CD4-positive, alpha-beta T cell treated with Interleukin-17A for 1 hour (primary cell): ENCODE measurements around the gene RNPC3.

Source experiments
- DNase-seq: peaks from one replicate; pipeline ENCODE4 v3.0.0-alpha.2; 2020

The RNPC3 gene, protein sequence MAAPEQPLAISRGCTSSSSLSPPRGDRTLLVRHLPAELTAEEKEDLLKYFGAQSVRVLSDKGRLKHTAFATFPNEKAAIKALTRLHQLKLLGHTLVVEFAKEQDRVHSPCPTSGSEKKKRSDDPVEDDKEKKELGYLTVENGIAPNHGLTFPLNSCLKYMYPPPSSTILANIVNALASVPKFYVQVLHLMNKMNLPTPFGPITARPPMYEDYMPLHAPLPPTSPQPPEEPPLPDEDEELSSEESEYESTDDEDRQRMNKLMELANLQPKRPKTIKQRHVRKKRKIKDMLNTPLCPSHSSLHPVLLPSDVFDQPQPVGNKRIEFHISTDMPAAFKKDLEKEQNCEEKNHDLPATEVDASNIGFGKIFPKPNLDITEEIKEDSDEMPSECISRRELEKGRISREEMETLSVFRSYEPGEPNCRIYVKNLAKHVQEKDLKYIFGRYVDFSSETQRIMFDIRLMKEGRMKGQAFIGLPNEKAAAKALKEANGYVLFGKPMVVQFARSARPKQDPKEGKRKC

DNA sequence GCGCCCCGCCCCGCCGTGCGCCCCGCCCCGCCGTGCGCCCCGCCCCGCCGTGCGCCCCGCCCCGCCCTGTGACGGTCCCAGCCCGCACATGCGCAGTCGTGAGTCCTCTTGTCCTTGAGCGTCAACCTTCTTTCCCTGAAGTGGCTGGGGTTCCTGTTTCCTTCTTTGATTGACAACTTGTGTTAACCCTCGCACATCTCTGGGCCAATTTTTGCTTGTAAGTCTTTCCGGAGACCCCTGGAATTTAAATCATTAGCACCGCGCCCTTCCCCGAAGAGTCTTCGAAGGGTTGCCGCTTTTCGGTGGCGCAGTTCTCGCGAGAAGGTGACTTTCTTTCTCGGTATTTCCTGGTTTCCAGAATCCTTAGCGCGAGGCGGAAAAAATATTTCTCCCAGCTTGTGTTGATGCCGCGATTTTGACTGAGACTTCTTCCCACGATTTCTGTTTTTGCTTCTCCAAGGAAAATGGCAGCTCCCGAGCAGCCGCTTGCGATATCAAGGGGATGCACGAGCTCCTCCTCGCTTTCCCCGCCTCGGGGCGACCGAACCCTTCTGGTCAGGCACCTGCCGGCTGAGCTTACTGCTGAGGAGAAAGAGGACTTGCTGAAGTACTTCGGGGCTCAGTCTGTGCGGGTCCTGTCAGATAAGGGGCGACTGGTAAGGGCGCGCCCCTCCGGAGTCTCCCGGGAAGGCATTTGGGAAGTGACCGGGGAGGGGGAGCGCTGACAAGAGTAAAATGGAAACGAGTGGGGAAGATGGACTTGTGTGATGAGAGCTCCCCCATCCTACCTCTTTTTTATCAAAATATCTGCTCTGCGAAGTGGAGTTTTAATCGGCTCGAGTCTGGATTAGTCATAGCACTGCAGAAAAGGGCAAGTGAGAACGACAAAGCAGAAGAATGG, at the start of gene RNPC3:
TSS of gene RNPC3 (plus strand) at position 93 of the 901 bp plus-strand sequence. CDS start at position 465, 372 bp downstream.
- peak; percentile 89 for DNase-seq

DNA sequence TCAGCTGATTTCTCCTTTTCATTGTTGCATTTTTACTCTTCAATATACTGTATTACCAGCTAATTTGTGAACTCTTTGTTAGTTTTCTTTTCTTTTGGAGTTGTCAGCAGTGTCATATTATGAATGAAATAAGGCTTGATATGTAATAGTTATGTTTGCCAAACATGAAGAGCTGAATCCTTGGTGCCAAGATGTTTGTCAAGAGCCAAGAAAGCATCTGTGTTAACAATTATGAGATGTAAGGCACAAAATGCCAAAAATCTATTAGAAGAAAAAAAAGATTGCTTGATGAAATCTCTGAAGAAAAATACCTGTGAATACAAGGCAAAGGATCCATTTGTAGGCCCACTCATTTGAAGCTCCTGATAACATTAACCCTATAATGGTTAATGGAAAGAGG, 48.4 kb upstream of the RNPC3 start:
- no peak for DNase-seq

DNA sequence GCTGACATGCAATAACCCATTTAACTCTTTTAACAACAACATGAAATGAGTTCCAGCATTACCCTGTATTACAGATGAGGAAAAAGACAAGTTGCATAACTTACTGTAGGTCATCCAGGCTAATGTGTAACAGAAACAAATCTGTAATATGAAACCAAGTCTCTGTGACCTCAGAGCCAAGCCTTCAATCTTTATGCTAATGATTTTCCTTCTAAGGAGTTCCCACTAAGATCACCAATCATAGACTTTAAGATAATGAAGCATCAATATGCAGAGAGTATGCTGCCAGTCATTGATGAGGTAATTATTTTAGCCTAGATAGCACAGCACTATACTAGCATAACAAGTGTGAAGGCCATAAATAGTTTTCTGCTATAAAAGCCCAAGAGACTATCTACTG, 35.6 kb upstream of the RNPC3 start:
- DNase-seq = no peak

DNA sequence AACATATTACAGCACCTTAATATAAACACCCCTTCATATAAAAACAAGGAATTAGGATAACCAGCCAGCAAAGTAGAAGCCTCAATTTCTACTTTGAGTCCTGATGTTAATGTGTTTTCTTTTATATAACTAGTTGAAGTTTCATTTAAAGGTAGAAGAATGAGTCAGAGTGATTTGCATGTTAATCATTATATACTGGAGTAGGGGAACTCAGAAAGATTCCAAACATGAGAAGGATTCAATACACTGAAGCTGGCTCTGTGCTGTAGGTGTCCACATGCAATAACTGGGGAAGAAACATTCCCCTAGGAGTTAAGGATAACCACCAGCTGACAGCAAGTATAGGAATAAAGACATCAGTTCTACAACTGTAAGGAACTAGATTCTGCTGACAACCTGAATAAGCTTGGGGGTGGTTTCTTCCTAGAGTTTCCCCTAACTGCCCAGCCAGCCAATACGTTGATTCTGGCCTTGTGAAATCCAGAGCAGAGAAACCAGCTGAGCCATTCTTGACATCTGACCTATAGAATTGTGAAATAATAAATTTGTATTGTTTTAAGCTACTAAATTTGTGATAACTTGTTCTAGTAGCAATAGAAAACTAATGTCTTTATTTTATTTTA, 33.4 kb upstream of the RNPC3 start:
- no peak for DNase-seq

DNA sequence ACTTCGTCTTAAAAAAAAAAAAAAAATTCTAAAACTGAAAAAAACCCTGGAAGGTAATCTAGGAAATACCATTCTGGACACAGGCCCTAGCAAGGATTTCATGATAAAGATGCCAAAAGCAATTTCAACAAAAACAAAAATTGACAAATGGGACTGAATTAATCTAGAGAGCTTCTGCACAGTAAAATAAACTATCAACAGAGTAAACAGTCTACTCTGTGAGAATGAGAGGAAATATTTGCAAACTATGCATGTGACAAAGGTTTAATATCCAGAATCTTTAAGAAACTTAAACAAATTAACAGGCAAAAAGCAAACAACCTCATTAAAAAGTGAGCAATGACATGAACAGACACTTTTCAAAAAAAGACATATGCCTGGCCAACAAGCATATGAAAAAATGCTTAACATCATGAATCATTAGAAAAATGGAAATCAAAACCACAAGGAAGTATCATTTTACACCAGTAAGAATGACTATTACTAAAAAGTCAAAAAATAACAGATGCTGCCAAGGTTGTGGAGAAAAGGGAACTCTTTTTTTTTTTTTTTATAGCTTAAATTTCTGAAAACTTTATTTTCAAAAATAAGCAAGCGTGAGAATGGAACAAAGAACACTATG, 29.4 kb upstream of the RNPC3 start:
- DNase-seq = no peak

DNA sequence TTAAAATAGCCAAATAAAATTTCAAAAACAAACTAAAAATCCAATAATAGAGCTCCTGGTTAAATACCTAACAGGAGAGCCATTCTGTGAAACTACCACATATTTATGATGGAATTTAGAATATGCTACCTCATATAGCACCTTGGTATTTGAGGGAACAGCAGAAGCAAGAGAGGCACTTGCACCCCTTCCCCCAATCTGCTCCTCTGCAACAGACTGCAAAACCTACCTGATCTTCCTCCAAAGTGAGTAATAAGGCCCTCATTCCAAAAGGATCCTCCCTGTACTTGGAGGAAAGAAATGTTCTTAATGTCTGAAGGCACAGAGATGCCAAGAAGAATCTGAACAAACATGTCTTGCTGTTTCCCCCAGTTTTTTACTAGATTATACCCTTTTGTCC, 28.1 kb upstream of the RNPC3 start:
- no peak for DNase-seq

DNA sequence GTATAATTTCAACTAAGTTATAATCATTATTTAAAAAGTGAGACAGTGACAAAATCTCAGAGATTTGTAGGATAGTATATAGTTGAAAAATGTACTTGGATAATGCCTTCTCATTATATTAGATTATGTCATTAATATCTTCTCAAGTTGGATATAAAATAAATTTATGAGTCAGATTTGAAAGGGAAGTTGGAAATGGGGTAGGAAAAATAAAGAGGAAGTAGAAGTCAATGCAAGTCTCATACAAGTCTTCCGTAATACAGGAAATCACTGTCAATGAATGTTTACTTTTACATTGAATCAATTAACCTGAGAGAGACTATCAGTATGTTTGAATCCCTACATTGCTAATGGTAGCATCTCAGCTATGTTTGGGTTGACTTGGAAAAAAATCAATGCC, 16.2 kb upstream of the RNPC3 start:
- no peak for DNase-seq

DNA sequence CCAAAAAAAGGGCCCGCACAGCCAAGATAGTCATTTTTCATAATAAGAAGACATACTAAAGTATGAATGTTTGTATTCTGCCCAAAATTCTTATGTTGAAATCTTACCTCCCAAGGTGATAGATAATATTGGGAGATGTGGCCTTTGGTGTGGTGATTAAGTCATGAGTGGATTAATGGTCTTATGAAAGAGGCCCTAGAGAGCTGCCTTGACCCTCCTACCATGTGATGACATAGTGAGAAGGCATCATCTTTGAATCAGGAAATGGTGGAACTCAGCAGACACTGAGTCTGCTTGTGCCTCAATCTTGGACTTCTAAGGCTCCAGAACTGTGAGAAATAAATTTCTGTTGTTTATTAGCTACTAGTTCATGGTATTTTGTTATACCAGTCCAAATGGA, 11.8 kb upstream of the RNPC3 start:
- DNase-seq = no peak

DNA sequence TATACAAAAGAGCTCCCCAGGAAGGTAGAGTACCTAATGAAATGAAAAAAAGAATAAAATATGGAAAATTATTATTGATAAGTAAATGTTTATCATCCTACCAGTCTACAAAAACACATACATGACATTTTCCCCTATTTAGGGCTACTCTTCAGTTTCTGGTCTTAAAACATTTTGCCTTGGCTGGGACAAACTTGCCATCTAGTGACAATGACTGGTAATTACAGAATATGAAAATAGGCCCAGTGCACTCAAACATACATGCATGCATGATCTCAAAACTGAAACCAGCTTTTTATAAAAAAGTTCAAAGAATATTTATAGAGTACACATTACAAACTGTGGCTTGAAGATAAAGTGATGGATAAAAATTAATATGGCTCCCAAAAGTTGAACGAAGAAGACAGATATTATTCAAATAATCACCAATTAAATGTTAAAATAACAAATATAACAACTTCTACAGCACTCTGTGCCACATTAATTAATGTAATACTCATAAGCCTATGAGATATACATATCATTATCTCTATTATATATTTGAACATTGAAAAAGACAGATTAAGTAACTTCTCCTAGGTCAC, 10.5 kb upstream of the RNPC3 start:
- DNase-seq = peak; percentile 72

DNA sequence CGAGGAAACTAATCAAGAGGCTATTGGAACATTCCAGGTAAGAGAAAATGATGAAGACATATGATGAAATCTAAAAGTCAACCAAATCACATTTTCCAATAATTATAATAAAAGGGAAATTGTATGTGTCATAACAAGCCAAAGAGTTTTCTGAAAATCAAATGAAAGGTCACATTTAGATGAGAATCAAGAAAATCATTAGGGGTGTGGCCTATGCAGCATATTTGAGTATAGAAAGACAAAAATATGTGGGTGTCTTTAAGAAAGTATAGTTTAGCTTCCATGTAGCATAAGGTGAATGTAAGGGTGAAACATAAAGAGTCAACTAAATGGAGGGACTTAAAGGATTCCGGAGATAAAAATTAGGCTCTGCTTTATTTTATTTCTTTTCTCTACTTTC, 9.2 kb upstream of the RNPC3 start:
- DNase-seq = no peak

DNA sequence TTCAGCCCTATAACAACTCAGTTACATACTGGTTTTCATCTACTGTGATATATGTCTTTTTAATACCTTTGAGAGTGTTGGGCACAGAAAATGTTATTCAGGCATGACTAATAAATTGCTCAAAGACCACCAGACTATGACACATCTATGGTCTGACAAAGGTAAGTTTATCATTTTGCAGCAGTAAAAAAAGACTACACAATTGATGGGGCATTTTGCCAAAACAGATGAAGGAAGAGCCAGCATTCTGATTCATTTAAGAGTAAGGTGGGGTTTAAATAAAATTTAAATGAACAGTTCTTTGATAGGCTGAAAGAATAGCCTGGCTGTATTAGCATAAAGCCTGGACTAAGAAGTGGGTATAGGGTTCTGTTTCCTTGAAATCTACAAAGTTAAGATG, 8.8 kb upstream of the RNPC3 start:
- DNase-seq = no peak

DNA sequence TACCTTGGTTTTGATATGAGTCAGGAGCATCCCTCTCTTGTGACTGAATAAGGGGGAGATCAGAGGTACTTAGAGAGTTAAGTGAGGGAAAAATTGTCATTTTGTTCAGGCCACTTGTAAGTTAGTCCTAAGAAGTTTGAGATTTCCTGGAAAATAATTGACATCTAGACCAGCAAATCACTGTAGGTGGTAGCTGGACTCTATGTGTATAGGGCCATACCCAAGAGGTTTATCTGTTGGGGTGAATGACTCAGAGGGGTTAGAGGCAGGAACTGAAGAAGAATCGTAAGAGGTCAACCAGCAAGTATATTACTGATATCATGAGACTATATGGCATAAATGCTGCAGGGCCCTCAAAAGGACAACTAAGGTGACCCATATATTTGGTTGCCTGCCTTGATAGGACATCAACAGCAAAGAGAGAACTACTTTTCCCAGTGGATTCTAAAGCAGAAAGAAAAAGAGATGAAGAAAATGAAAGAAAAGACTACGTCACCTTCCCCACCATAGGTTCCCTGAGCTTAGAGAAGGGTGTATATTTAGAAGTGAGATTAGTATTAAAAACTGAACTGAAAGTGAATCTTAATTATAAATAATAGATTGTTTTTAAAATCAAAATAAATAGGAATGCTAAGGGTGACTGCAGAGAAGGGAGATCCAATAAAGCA, 8.0 kb upstream of the RNPC3 start:
- no peak for DNase-seq

DNA sequence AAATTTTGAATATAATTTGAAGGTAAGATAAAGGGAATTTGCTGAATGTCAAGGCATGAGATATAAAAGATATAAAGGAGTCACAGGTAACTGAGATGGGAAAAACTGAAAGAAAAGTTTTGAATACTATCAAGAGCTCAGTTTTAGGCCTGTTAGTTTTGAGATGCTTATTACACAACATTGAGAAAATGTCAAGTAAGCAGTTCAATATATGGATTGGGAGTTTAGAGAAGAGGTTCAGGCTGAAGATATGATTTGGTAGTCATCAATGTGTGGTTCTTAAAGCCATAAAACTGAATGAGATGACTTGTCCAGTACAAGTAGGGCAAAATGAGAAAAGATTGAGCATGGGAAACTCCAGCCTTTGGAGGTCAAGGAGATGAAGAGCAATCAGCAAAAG, 4.7 kb upstream of the RNPC3 start:
- no peak for DNase-seq

DNA sequence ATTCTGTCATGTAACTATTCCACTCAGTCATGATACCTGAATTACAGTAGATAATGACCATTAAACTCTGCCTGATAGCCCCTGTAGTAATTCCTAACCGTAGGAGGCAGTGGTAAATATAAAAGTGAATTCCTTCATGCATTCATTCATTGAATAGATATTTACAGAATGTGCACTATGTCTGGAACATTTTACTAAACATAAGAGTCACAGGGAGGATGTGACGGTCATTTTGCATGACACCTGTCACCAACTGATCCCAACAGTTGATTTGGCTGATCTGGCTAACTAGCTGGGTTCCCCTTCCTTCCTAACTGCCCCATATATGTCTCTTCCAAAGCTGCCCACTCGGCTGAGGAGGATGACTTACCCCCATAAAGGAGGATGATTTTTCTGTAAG, 2.2 kb upstream of the RNPC3 start:
- DNase-seq = no peak

DNA sequence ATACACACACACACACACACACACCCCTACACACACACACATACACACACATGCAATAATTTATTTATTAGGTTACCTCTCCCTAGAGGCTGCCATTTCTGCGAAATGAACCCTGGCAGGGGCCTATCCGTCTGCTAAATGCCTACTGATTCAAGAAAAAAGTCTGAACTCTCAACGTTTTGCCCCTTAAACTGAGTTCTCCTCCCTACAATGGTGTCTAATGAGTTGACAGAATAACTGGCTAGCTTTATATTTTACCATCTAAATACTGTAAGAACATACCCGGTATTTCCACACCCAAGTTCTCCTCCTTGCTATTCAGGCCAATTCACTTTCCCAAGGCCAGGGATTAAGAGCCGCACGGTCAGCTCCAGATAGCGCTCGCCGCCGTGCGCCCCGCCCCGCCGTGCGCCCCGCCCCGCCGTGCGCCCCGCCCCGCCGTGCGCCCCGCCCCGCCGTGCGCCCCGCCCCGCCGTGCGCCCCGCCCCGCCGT, 339 bp upstream of the RNPC3 start:
- no peak for DNase-seq

DNA sequence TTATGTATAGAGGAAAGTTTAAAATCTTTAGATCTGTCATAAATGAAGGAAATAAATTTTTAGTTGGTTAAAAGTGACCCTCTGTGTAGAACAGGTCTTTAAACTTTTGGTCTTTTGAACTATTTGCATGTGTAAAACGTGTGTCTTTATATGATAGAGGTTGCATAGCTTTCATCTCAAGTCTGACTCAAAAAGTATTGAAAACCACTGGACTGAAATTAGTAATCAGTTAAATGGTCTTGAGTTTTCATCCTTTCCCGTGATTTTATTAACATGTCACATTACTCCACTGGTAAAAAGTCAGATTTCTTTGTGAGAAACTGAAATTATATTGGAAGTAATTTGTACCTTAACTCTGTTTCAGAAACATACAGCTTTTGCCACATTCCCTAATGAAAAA, 1.8 kb downstream of the RNPC3 start:
- no peak for DNase-seq

DNA sequence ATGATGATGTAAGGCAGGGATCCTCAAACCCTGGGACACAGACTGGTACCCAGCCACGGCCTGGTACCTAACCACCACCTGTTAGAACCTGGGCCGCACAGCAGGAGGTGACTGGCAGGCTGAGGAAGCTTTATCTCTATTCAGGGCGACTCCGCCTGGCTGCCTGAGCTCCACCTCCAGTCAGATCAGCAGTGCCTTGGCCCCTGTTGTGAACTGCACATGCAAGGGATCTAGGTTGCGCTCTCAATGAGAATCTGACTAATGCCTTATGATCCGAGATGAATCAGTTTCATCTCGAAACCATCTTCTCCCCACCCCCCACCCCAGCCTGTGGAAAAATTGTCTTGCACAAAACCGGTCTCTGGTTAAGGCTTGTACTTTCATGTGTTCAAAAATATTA, 4.2 kb downstream of the RNPC3 start:
- DNase-seq = no peak

DNA sequence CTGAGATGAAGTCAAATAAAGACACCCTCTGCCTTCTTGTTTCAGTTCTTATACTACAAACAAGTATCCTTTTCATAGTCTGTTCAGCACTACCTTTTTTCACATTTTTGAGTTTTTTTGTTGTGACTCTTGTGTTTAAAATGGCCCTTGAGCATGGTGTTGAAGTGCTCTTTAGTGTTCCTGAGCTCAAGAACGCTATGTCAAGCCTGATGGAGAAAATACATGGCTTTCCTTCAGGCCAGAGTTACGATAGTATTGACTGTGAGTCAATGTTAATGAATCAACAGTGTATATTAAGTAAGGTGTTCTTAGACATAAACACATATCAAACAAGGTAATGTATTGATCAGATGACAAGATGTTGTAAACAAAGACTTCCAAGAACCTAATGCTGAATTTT, 12.7 kb downstream of the RNPC3 start:
- DNase-seq = no peak

DNA sequence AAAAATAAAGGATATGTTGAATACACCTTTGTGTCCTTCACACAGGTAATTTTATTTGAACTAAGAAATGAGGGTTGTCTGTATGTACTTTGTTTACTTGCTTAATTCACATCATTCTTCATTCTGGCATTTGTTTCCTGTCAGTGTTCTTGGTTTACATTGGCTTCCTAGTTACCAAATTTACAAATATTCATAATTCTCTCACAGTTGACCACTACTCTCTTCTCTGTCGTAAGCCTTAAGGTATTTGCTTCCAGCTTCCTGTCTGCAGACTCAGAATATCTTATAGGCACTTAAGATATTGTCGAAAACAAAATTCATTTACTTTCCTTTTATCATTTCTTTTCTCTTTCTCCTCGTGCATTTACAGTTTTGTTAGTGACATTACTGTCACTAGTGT, 15.9 kb downstream of the RNPC3 start:
- DNase-seq = no peak

DNA sequence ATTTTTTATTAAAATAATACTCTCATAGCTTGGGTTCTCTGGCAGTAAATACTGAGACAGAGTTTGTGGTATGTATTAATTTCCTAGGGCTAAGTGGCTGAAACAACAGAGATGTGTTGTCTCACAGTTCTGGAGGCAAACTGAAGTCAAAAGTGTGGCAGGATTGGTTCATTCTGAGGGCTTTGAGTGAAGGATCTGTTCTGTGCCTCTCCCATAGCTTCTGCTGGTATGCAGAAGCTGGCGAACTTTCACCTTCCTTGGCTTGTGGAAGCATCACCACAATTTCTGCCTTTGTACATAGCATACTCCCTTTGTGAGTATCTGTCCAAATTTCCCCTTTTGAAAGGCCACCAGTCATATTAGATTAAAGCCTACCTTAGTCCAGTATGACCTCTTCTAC, 21.0 kb downstream of the RNPC3 start:
- no peak for DNase-seq

DNA sequence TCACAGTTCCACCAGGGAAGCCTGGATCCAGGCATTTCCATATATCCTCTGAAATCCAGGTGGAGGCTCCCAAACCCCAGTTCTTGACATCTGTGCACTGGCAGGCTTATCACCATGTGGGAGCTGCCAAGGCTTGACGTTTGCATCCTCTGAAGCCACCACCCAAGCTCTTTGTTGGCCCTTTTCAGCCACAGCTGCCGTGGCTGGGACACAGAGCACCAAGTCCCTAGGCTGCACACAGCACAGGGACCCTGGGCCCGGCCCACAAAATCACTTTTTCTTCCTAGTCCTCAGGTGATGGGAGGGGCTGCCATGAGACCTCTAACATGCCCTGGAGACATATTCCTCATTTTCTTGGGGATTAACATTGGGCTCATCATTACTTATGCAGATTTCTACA, 22.3 kb downstream of the RNPC3 start:
- no peak for DNase-seq

DNA sequence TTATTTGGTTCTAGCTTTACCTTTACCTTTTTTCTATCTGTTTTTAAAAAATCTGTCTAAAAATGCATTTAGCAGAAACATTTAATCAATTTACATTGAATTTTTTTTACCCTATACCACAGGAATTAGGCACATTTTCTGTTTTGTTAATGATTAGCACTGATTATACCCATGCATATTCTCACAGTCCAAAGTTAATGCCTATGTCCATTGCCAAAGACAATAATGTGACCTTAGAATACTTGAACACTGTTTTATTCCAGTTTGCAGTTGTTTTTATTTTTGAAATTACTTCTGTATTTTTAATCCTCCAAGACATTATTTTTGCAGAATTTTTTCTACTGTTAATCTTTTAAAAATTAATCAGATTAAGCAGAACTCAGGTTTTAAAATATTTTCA, 34.9 kb downstream of the RNPC3 start:
- DNase-seq = no peak
